ENCODE data around the gene TSPAN14. TPM values are rescaled to one million over a fixed set of nuclear protein-coding genes. Genes with fewer than 3 reads are reported as not detected.

Gene TSPAN14, protein sequence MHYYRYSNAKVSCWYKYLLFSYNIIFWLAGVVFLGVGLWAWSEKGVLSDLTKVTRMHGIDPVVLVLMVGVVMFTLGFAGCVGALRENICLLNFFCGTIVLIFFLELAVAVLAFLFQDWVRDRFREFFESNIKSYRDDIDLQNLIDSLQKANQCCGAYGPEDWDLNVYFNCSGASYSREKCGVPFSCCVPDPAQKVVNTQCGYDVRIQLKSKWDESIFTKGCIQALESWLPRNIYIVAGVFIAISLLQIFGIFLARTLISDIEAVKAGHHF
- total RNA-seq, result 100 to 1,000 TPM; 121 to 123 TPM
- 142 TPM for polyA plus RNA-seq (2013, experiment 1 of 2)
- polyA plus RNA-seq (2013, experiment 2 of 2), result 127 TPM
- long read RNA-seq, experiment 1, full-length matches to known transcripts, result 11 of 57 reads
- long read RNA-seq, experiment 1, partial matches to known transcripts, result 15 of 57 reads
- long read RNA-seq, experiment 1, other reads (novel, unspliced or antisense), result 31 of 57 reads
- long read RNA-seq, experiment 2, full-length matches to known transcripts, result 98 of 197 reads
- long read RNA-seq, experiment 2, partial matches to known transcripts, result 9 of 197 reads
- long read RNA-seq, experiment 2, other reads (novel, unspliced or antisense), result 90 of 197 reads
- long read RNA-seq, experiment 3, full-length matches to known transcripts, result 194 of 348 reads
- long read RNA-seq, experiment 3, partial matches to known transcripts, result 15 of 348 reads
- long read RNA-seq, experiment 3, other reads (novel, unspliced or antisense), result 139 of 348 reads
- long read RNA-seq, experiment 4, full-length matches to known transcripts, result 3 of 23 reads
- long read RNA-seq, experiment 4, partial matches to known transcripts, result 10 of 23 reads
- long read RNA-seq, experiment 4, other reads (novel, unspliced or antisense), result 10 of 23 reads

DNA sequence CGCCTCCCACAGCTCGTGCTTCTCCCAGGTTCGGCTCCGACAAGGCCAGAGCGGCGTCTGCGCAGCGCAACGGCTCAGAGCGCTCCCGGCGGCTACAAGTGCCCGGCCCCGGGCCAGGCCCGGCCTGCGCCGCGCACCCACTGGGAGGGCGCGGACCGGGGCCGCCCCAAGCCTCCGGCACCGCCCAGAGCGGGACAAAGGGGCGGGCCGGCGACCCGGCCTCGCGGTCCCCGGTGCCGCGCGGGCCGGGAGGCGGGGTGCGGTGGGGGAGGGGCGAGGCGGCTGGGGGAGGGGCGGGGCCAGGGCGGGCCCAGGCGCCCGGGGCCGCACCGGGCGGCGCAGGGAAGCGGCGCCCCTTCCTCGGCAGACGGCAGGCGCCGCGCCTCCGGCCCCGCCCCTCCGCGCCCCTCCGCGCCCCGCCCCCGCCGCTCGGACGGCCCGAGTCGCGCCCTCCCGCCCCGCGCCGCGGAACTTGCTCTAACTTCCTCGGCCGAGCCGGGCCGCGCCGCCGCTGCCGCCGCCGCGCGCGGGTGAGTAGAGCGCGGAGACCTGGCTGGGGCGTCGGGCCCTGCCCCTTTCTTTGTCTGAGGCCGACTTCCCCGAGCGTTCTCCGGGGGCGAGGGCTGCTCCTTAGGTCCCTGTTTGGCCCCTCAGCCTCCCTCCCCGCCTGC is at the start of gene TSPAN14:
TSS of gene TSPAN14 (plus strand) at position 469 of the 671 bp plus-strand sequence. CDS start 34,924 bp downstream, outside the sequence.
- Mint-ChIP-seq H3K27me3 (ENCODE audit: insufficient read depth) (no peaks in the 10 kb centered on the region), H3K9me3 (no peaks in the 10 kb centered on the region), H3K36me3 (ENCODE audit: low read depth) (peaks cover 6% of the 10 kb centered on the region), H3K27ac (peak within 1 kb of the TSS; percentile 92), H3K4me3 (no peak within 1 kb of the TSS), H3K4me1 (peaks cover 35% of the 10 kb centered on the region)
- Histone ChIP-seq H3K27ac (ENCODE audit: low read depth, low read length) (peak within 1 kb of the TSS; percentile 92), H3K9ac (ENCODE audit: extremely low read depth, low read length, poor library complexity, severe bottlenecking) (peak within 1 kb of the TSS; percentile 91), H3K4me1 (ENCODE audit: control insufficient read depth, insufficient read depth, low read length) (peaks cover 13% of the 10 kb centered on the region), H3K9me3 (ENCODE audit: control insufficient read depth, low read length) (no peaks in the 10 kb centered on the region), H3K27me3 (ENCODE audit: control insufficient read depth, insufficient read depth, low read length, poor library complexity, severe bottlenecking) (no peaks in the 10 kb centered on the region), H3K36me3 (ENCODE audit: control insufficient read depth, insufficient read depth, low read length) (peaks cover 6% of the 10 kb centered on the region), H3K4me3 (ENCODE audit: low read length) (peak within 1 kb of the TSS; percentile 86)
- no peak for TF ChIP-seq CTCF (conservative IDR thresholded peaks at IDR 0.05)
- WGBS, 2 experiments (ENCODE audit: insufficient coverage in 1 of 2, insufficient read length in 1 of 2), result 0% methylated on average over 26 to 85 of the region's 97 CpGs
- peak; percentile 92 for DNase-seq

GRCh38 chr10:80405035-80405434 is 49.1 kb upstream of the TSPAN14 start:
- H3K4me3 Mint-ChIP-seq, result no peak overlapping the region
- DNase-seq, result no peak
- H3K4me1 ChIP-seq (ENCODE audit: control insufficient read depth, insufficient read depth, low read length), result no peaks in the 10 kb centered on the region
- no peak overlapping the region for H3K9ac ChIP-seq (ENCODE audit: extremely low read depth, low read length, poor library complexity, severe bottlenecking)
- H3K27me3 ChIP-seq (ENCODE audit: control insufficient read depth, insufficient read depth, low read length, poor library complexity, severe bottlenecking), result no peaks in the 10 kb centered on the region
- no peak overlapping the region for H3K4me3 ChIP-seq (ENCODE audit: low read length)
- WGBS, 2 experiments (ENCODE audit: insufficient coverage in 1 of 2, insufficient read length in 1 of 2), result 84 to 88% methylated on average over 1 of the region's 1 CpG
- H3K4me1 Mint-ChIP-seq, result peaks cover 15% of the 10 kb centered on the region
- TF ChIP-seq CTCF (conservative IDR thresholded peaks at IDR 0.05), result no peak
- H3K9me3 Mint-ChIP-seq, result no peaks in the 10 kb centered on the region
- no peaks in the 10 kb centered on the region for H3K9me3 ChIP-seq (ENCODE audit: control insufficient read depth, low read length)
- no peak overlapping the region for H3K27ac Mint-ChIP-seq
- no peaks in the 10 kb centered on the region for H3K36me3 Mint-ChIP-seq (ENCODE audit: low read depth)
- H3K27me3 Mint-ChIP-seq (ENCODE audit: insufficient read depth), result peaks cover 4% of the 10 kb centered on the region
- no peaks in the 10 kb centered on the region for H3K36me3 ChIP-seq (ENCODE audit: control insufficient read depth, insufficient read depth, low read length)
- no peak overlapping the region for H3K27ac ChIP-seq (ENCODE audit: low read depth, low read length)

GRCh38 chr10:80405626-80406025 is 48.5 kb upstream of the TSPAN14 start:
- Histone ChIP-seq H3K9me3 (ENCODE audit: control insufficient read depth, low read length) (no peaks in the 10 kb centered on the region), H3K27me3 (ENCODE audit: control insufficient read depth, insufficient read depth, low read length, poor library complexity, severe bottlenecking) (no peaks in the 10 kb centered on the region), H3K36me3 (ENCODE audit: control insufficient read depth, insufficient read depth, low read length) (no peaks in the 10 kb centered on the region), H3K27ac (ENCODE audit: low read depth, low read length) (peak overlapping the region; percentile 32), H3K4me3 (ENCODE audit: low read length) (no peak overlapping the region), H3K4me1 (ENCODE audit: control insufficient read depth, insufficient read depth, low read length) (no peaks in the 10 kb centered on the region), H3K9ac (ENCODE audit: extremely low read depth, low read length, poor library complexity, severe bottlenecking) (no peak overlapping the region)
- H3K9me3 Mint-ChIP-seq, result no peaks in the 10 kb centered on the region
- no peak overlapping the region for H3K4me3 Mint-ChIP-seq
- no peak overlapping the region for H3K27ac Mint-ChIP-seq
- H3K27me3 Mint-ChIP-seq (ENCODE audit: insufficient read depth), result peaks cover 4% of the 10 kb centered on the region
- no peak for TF ChIP-seq CTCF (conservative IDR thresholded peaks at IDR 0.05)
- no peak for DNase-seq
- H3K36me3 Mint-ChIP-seq (ENCODE audit: low read depth), result no peaks in the 10 kb centered on the region
- WGBS, 2 experiments (ENCODE audit: insufficient coverage in 1 of 2, insufficient read length in 1 of 2), result 56 to 70% methylated on average over 4 of the region's 4 CpGs
- H3K4me1 Mint-ChIP-seq, result peaks cover 19% of the 10 kb centered on the region
